Measurements from ENCODE around the gene GPC6.
A peak's percentile ranks its signal among the peaks of the same experiment; 100 is the strongest.

Gene GPC6

GRCh38 chr13:93948162-93948922, 721.7 kb downstream of the GPC6 start:
- DNase-seq: peak; percentile 38 to 78 (median 73)

GRCh38 chr13:93951108-93951507, 724.5 kb downstream of the GPC6 start:
- DNase-seq: peak in 2 of 3 experiments; percentile 26 to 56

GRCh38 chr13:93951951-93952350, 725.3 kb downstream of the GPC6 start:
- DNase-seq: no peak

DNA sequence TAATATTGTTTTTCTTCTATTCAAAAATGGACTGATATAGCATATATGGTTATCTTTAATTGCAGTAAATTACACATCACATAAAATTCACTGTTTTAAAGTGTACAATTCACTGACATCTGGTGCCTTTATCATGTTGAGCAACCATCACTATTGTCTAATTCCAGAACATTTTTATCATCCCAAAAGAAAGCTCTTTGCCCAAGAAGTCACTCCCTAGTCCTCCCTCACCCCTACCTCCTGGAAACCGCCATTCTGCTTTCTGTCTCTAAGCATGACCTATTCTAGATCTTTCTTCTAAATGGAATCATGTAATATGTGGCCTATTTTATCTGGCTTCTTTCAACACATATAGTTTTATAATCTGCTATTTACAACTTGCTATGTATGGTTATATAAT, 727.2 kb downstream of the GPC6 start:
- DNase-seq: no peak

GRCh38 chr13:93955904-93956303, 729.3 kb downstream of the GPC6 start:
- DNase-seq: peak in 2 of 3 experiments; percentile 26 to 41

DNA sequence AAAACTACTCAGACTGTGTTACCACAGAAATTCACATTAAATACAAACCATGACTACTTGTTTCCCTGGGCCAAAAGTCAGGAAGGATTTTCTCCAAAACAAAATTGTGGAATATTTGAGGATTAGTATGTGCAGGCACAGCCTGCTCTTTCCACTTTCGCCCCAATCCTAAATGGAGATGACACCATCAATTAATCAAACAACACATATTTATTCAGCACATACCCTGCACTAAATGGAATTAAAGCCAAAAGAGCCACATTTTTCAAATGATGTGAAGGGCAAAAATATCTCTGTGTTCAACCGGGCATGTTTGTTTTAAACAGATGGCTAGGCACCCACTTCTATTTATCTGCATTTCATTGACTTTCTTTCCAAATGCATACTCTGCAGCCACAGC, 729.8 kb downstream of the GPC6 start:
- DNase-seq: no peak

DNA sequence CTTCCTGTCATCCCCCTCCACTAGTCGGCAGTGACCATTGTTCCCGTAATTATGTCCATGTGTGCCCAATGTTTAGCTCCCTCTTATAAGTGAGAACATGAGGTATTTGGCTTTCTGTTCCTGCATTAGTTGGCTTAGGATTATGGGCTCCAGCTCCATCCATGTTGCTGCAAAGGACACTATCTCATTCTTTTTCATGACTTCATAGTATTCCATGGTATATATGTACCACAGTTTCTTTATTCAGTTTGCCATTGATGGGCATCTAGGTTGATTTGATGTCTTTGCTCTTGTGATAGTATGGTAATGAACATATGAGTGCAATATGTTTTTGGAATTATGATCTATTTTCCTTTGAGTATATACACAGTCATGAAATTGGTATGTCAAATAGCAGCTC, 730.8 kb downstream of the GPC6 start:
- no peak for DNase-seq

DNA sequence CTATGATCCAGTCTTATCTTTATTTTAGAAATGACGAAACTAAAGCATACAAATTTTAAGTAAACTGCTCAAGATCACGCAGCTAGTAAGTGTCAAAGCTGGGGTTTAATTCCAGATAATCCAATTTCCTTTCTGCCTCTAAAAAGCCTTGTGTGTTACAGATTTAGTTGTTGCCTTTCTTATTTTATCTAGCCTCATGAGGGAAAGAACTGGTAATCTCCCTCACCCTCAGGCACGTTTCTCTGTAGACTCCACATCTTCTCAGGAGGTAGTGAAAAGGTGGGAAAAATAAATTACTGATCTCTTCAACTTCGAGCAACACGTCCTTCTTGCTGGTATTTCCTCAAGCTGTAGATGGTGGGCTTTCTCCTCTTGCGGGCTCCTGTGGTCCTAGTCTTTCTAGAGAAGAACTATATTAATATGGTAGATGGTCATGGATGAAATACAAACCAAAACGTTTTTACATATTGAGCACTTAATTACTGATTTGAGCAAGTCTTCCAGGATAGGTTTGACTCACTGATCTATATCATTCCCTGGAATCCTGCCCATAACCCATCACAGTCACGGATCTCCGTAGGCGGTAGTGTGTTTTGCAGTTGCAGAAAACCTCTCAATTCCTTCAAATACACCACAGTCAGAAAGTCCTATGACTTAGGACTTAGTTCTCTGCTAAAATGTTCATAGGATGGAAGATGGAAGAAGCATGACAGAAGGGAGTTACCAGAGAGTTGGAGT, 733.4 kb downstream of the GPC6 start:
- no peak for DNase-seq

- peak; percentile 40 to 98 (median 87) for DNase-seq
These were observed 736.9 kb downstream of the GPC6 start for GRCh38 chr13:93963266-93964145.

GRCh38 chr13:93964146-93964512, 737.5 kb downstream of the GPC6 start:
- DNase-seq: no peak

DNA sequence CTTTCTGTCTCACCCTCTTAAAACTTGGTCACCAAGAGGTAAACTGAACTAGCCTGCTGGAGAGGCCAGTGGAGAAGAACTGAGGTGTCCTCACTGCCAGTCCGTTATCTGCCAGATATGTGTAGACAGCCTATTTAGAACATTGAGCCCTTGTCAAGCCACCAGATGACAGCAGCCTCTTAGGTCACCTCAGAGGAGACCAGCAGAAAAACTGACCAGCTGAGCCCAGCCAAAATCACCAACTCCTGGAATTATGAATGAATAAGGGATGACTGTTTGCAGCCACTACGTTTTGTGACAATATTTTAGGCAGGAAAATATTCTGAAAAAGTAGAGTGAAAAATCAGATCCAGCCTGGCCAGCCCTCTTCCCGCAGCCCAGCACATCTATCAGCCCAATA, 739.0 kb downstream of the GPC6 start:
- DNase-seq: no peak

DNA sequence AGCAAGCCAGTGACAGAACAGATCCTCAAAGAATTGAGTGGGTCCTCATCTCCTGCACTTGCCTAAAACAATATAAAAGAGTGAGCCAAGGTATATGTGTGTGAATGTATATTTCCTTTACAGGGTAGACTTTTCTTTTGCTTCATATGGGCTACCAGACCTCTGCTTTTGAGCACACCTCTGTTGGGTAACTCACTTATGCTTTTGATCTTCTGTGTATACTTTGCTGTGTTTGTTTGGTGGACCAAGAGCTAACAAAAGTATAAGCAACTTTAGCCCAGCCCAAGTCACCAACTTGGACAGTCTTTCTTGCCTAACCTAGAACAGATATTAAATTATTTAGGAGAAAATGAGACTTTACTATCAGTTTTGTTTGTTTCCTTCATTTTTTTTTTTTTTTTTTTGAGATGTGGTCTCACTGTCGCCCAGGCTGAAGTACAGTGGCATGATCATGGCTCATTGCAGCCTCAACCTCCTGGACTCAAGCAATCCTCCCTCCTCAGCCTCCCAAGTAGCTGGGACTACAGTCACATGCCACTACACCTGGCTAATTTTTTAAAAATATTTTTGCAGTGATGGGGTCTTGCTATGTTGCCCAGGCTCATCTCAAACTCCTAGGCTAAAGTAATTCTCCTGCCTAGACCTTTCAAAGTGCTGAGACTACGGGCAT, 739.8 kb downstream of the GPC6 start:
- no peak for DNase-seq

DNA sequence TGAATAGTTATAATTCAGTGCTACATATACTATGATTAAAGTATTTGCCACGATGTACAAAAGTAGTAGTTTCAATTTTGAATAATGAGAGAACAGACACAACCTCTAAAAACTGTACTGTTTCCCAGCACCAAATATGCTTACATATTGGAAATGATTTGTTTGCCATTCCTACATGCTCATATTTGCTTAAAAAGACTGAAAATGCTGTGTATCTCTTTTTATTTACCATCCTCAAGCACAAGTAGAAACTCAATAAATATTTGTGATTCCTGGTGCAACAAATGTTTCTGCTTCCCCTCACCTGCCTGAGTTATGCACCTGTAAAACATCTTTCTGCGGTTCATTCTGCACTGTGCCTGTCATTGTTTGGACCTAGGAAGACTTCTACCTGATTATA, 740.7 kb downstream of the GPC6 start:
- DNase-seq: peak in 1 of 3 experiments; percentile 36

DNA sequence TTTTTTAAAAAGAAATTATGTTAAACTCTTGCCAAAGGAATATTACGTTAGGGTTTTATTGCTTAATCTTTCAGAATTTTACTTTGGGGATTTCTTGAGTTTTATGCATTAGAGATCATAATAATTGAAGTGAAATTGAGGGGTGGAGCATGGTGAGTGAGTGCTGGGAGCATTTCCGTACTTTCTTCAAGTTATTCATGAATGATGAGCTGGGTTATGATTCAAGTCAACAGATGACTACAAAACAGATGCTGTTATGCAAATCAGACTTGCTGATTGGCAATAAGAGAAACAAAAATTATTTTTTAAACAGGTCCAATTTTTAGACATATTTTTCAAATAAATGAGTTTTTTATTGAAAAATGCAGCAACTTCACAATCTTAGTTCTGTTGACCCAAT, 748.6 kb downstream of the GPC6 start:
- DNase-seq: no peak

- peak; percentile 24 to 97 (median 78) for DNase-seq
These were observed 749.9 kb downstream of the GPC6 start for GRCh38 chr13:93976528-93976927.

DNA sequence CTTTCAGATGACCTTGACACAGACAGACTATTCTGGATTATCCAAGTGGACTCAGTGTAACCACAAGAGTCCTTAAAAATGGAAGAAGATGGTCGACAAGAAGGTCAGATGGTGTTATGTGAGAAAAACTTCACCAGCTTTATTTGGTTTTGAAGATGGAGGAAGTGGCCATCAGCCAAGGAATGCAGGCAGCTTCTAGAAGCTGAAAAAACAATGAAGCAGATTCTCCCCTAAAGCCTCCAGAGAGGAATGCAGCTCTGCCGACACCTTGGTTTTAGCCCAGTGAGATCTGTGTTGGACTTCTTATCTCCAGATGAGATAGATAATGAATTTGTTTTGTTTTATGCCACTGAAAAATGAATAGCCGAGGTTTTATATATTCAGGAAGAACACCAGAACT, 751.4 kb downstream of the GPC6 start:
- no peak for DNase-seq

- DNase-seq: no peak
These were observed 754.9 kb downstream of the GPC6 start for GRCh38 chr13:93981426-93981977.

DNA sequence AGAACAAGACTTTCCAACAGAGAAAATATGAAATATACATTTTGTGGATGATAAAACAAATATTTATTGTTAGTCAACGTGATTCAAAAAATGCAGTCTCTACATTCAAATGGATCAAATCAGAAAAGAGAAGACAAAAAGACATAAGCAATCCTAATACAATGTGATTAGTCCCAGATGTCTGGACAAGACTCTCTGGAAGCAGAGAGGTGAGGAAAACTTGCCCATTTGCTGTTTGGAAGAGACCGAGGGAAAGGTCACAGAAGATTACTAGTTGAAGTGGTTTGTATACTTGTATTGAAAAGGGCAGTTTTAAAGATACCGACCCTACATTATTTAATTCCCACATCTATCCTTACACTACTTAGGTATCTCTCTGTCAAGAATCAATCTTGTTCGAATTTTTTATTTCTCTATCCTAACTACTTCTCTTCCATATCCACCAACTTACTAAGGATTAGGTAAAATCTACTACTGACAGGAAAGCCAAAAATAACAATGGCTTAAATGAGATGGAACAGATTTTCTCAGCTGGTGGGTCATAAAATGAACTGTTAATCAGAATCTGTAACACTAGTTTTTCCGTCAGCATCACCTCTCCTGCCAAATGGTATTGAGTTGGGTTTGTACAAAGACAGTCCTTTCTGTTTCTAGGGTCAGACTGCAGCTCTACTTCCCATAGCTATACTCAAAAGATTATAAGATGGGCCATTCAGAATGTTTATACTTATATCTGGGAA, 755.7 kb downstream of the GPC6 start:
- no peak for DNase-seq

- peak in 1 of 3 experiments; percentile 23 for DNase-seq
These were observed 757.4 kb downstream of the GPC6 start for GRCh38 chr13:93984052-93984451.

GRCh38 chr13:93984876-93985275, 758.3 kb downstream of the GPC6 start:
- no peak for DNase-seq

DNA sequence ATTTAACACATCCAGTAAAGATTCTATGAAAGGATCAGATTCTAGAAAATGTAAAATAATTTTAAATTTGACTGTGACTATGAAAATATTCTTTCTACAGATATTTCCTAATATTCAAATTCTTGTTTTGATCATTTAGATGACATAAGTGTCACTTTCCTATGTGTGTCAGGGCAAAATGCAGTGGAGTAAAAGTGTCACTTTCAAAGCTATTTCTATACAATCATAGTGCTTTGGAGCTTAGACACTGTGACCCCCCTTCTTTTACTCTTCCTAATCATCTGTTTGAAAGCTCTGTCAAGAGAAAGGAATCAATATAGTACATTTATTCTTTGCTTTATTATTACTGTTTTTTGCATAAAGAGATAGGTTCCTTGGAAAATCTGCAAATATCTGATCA, 760.9 kb downstream of the GPC6 start:
- no peak for DNase-seq

- DNase-seq: no peak
These were observed 765.0 kb downstream of the GPC6 start for GRCh38 chr13:93991569-93991968.
